Lung (tissue), 12 donors: Measurements from ENCODE around the gene TBC1D22A. TPM values are rescaled to one million over a fixed set of nuclear protein-coding genes. Genes with fewer than 3 reads are reported as not detected.
"Not testable (repeated sequence)": the region's sequence is repeated elsewhere in the genome, so short reads cannot be mapped to it uniquely, and the experiment has no call there.

Source experiments
- ATAC-seq: fragments of 200-7000 bp; cut with Tn5 transposase; one replicate; pipeline ENCODE4 v1.9.1; 2020; ENCODE audit warnings: moderate number of reproducible peaks; ENCODE audit not compliant: insufficient read depth, low FRiP score
- DNase-seq, 3 donors: peaks; one replicate each; pipeline ENCODE4 v3.0.0-alpha.2; 2013 to 2017
- H3K27ac ChIP-seq, 2 donors: one replicate each; pipeline ENCODE4 v1.5.1; 2013; ENCODE audit warnings: mild to moderate bottlenecking in 2 of 2, moderate library complexity in 2 of 2, control low read depth in 1 of 2, inconsistent platforms in 1 of 2, low read depth in 1 of 2, low read length in 1 of 2
- H3K27me3 ChIP-seq, 3 donors: one replicate each; pipeline ENCODE4 v1.5.1; 2013; ENCODE audit warnings: low read length in 2 of 3; ENCODE audit not compliant: control insufficient read depth in 3 of 3, insufficient read depth in 3 of 3
- H3K36me3 ChIP-seq, 4 donors: one replicate each; pipeline ENCODE4 v1.5.1; 2013; ENCODE audit warnings: low read length in 4 of 4, mild to moderate bottlenecking in 1 of 4, moderate library complexity in 1 of 4; ENCODE audit not compliant: control insufficient read depth in 4 of 4, insufficient read depth in 4 of 4
- H3K4me1 ChIP-seq, 5 donors: one replicate each; pipeline ENCODE4 v1.5.1; 2013; ENCODE audit warnings: low read length in 5 of 5, mild to moderate bottlenecking in 2 of 5, moderate library complexity in 1 of 5; ENCODE audit not compliant: control insufficient read depth in 5 of 5, insufficient read depth in 5 of 5
- H3K4me3 ChIP-seq: one replicate; pipeline ENCODE4 v1.5.1; 2013; ENCODE audit warnings: mild to moderate bottlenecking, control low read depth, moderate library complexity
- H3K9ac ChIP-seq, 2 donors: one replicate each; pipeline ENCODE4 v1.5.1; 2013; ENCODE audit warnings: low read length in 2 of 2, control low read depth in 1 of 2; ENCODE audit not compliant: insufficient read depth in 1 of 2
- H3K9me3 ChIP-seq, 4 donors: one replicate each; pipeline ENCODE4 v1.5.1; 2013; ENCODE audit warnings: low read length in 3 of 4, mild to moderate bottlenecking in 1 of 4, moderate library complexity in 1 of 4; ENCODE audit not compliant: control insufficient read depth in 4 of 4, insufficient read depth in 3 of 4
- CTCF ChIP-seq: IDR thresholded peaks from 2 replicates; pipeline ENCODE4 v1.5.1; 2012; ENCODE audit warnings: mild to moderate bottlenecking; ENCODE audit errors: control extremely low read depth, extremely low read depth
- WGBS, 2 donors: extraction: QIAGEN DNeasy Blood & Tissue Kit; methylation state at CpG; one replicate each; pipeline ENCODE4 v1.1.7; 2013; 5-methylcytosine and 5-hydroxymethylcytosine counted together
- polyA plus RNA-seq, 2 donors: library from polyadenylated mRNA; stranded (reverse); fragments of 200-250 nt; gene quantifications; one replicate each; pipeline ENCODE4 v1.2.1, GENCODE V29; 2013
- total RNA-seq, 2 donors: library from RNA; depleted of rRNA in 1 of 2; stranded (reverse); fragments of >200 nt in 1 of 2; gene quantifications; one replicate each; pipeline ENCODE4 v1.2.1, GENCODE V29; 2014 to 2021
- donor health status: control.
- donor health status: control.
- donor health status: Bipolar disorder and iron deficiency.
- donor health status: healthy.
- donor health status: DM: yes; HTN: yes; CAD: no.

The TBC1D22A gene
- total and polyA plus RNA-seq, 4 donors = 20.2 to 38.4 (median 21.0) TPM

DNA sequence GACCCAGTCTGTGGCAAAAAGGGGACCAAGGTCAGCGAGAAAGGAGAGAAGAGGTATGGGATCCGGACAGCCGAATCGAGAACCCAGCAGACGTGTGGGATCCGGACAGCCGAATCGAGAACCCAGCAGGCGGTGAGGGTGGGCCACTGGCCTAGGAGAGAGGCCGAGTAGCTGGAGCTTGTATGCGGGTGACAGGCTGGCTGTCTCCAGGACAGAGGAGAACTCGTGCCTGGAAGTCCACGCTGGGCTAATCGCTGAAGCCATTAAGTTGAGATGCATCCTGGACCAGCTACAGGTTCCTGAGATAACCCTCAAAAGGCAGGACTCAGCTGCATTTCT is 30.4 kb upstream of the TBC1D22A start:
- H3K9me3 ChIP-seq = no peaks in the 10 kb centered on the region
- H3K4me3 ChIP-seq = no peak overlapping the region
- H3K36me3 ChIP-seq = peaks cover 0 to 10% (median 6%) of the 10 kb centered on the region in 4 donors
- no peak for TF ChIP-seq CTCF
- H3K27me3 ChIP-seq = no peaks in the 10 kb centered on the region
- H3K27ac ChIP-seq = peak overlapping the region; percentile 5 to 69
- H3K9ac ChIP-seq = no peak overlapping the region
- H3K4me1 ChIP-seq = peaks cover 16 to 43% (median 28%) of the 10 kb centered on the region in 5 donors
- 93 to 94% methylated on average over 14 of the region's 14 CpGs for WGBS, 2 donors
- ATAC-seq (no peak), DNase-seq (no peak)

- H3K27ac ChIP-seq = no peak overlapping the region
- peaks cover 16 to 43% (median 28%) of the 10 kb centered on the region in 5 donors for H3K4me1 ChIP-seq
- no peak for TF ChIP-seq CTCF
These were observed 29.9 kb upstream of the TBC1D22A start for GRCh38 chr22:46732513-46732912.

GRCh38 chr22:46734213-46734722 is 28.2 kb upstream of the TBC1D22A start:
- DNase-seq, H3K27ac ChIP-seq, ATAC-seq, H3K4me3 ChIP-seq, H3K9ac ChIP-seq, H3K9me3 ChIP-seq, H3K27me3 ChIP-seq, H3K36me3 ChIP-seq: not testable (repeated sequence)
- H3K4me1 ChIP-seq = peaks cover 18 to 46% (median 29%) of the 10 kb centered on the region in 5 donors
- 42 to 72% methylated on average over 12 of the region's 12 CpGs for WGBS, 2 donors

More at GRCh38 chr22:46732513-46732912, 29.9 kb upstream of the TBC1D22A start:
- Histone ChIP-seq H3K9ac (no peak overlapping the region), H3K36me3 (peaks cover 0 to 10% (median 6%) of the 10 kb centered on the region in 4 donors), H3K9me3 (no peaks in the 10 kb centered on the region), H3K4me3 (no peak overlapping the region), H3K27me3 (no peaks in the 10 kb centered on the region)
- 71 to 82% methylated on average over 7 of the region's 7 CpGs for WGBS, 2 donors
- DNase-seq = no peak
- ATAC-seq = no peak

GRCh38 chr22:46734830-46735453 is 27.5 kb upstream of the TBC1D22A start:
- TF ChIP-seq CTCF = no peak
- H3K9me3 ChIP-seq = no peaks in the 10 kb centered on the region
- H3K4me3 ChIP-seq = no peak overlapping the region
- 15 to 18% methylated on average over 12 of the region's 12 CpGs for WGBS, 2 donors
- H3K4me1 ChIP-seq = peaks cover 18 to 46% (median 33%) of the 10 kb centered on the region in 5 donors
- DNase-seq = peak; percentile 36 to 60 (median 37)
- peak overlapping the region; percentile 50 to 99 for H3K27ac ChIP-seq
- ATAC-seq = peak; percentile 9
- peaks cover 0 to 8% (median 3%) of the 10 kb centered on the region in 4 donors for H3K36me3 ChIP-seq
- H3K27me3 ChIP-seq = no peaks in the 10 kb centered on the region
- H3K9ac ChIP-seq = no peak overlapping the region
